GM21367 (cell line): ENCODE data around the gene NTM.

ENCODE experiments used
- ATAC-seq: cut with Tn5 transposase; IDR thresholded peaks from one replicate; pipeline ENCODE4 v1.9.1; 2021; ENCODE audit not compliant: unreplicated experiment

The NTM gene

DNA sequence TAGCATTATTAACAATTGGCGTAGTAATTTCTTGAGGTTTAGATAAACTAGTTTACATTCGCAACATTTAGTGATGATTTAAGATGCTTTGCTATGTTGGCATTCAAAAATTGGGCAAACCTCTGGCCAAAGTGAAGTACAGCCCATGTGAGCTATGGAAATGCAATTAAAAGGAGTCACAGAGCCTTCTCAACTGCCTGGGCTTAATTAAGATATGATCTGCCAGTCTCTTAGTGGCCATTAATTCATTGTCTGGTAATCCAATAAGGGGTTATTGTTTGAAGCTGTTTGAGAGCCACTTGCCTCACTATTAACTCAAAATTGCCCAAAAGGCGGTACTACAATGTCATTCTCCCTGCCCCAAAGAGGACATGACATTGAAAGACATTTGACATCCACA lies 608.9 kb downstream of the NTM start:
- ATAC-seq, result no peak

DNA sequence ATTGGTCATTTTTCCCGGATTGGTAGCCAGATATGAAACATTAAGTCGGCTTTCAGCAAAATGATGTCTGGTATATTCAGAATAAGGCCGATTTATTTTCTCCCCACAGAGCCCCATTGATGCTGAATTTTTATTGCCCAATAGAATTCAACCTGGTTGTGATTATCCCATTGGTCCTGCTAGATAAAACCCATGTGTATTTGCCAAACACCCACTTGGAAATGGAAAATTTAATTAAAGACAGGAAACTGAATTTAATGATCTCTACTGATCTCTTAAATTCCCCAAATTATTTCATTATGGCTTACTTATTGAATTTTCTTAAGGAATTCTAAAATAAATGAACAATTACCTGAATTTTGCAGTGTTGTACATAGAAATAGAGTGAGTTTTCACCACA lies 609.8 kb downstream of the NTM start:
- ATAC-seq, result no peak

DNA sequence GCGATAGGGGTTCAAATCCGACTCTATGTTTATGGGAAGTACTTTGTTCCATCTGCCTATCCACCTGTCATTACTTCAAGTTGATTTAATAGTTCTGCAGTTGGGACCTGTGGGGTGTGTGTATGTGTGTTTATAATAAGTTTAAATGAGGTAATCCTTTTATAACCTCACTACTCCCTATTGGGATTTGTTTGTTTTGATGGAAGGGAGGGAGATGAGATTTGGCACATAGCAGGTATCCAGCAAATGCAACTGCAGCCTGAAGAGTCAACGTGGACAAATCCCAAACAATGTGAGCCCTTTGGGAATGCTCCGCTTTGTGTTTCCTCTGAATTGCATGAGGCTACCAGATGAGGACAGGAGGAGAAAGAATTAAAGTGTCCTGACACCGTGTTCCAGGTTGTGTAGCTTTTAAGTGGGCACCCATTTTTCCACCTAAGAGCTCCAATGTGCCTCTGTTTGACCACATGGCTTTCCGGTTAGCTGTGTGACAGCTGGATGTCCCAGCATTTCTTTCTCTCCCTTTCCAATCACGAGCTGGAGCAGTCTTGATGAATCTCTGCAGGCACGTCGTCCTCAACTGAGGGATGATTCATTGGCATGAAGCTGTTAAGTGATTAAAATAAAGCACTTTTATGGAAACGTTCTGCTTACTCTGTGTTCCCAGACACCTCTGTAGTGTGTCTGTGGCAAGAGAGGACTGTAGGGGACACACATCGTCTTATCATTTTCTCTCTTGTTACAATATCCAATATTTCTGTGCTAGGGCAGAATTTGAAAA lies 610.7 kb downstream of the NTM start:
- no peak for ATAC-seq

DNA sequence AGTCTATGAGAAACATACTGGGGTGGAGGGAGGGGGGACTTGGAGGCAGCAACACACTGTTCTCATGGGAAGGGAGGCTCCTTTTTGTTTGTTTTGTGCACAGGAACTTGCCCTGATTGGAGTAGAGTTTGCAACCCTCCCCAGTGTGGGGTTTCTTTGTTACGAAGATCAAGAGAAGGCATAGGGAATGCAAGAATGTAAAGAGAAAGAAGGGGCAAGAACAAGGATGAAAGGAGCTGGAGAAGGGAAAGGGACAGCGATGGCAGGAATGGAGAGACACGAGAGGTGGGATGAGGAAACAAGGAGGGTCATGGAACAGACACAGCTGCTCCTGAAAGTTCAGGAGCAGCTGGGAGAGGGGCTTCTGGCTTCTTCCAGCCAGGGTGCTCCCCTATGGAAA lies 611.7 kb downstream of the NTM start:
- ATAC-seq, result no peak

DNA sequence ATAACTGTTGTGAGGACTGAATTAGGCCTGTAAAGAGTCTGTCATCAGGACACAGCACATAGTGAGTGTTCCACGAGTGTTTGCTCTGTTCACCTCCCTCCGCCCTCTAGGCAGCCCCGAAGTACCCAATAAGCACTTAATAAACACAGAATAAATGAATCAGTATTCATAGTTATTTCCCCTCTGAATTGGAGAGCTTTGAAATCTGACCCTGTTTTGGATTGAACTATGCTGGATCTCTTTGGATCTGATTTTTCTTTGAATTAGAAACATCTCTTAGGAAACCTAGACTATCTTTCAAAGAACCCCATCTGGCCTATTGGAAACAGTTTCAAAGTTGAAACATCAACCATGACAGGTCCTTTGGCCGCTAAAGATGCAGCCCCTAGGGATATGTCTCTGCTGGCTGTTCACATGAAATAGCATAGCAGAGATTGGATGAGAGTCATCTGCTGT lies 615.5 kb downstream of the NTM start:
- ATAC-seq, result no peak

DNA sequence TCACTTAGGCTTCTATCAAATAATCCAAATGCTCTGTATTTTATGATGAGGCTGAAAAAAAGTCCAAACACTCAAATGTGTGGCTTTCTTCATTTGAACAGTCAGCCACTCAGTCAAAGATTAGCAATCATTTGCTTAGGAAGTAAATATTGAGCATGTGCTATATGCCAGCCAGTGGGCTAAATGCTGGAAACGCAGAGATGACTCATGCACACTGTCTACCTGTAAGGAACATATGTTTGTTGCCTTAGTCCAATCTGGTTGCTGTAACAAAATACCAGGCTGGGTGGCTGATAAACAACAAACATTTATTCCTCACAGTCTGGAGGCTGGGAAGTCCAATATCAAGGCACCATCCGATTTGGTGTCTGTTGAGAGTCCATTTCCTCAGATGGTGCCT lies 617.3 kb downstream of the NTM start:
- ATAC-seq, result no peak

DNA sequence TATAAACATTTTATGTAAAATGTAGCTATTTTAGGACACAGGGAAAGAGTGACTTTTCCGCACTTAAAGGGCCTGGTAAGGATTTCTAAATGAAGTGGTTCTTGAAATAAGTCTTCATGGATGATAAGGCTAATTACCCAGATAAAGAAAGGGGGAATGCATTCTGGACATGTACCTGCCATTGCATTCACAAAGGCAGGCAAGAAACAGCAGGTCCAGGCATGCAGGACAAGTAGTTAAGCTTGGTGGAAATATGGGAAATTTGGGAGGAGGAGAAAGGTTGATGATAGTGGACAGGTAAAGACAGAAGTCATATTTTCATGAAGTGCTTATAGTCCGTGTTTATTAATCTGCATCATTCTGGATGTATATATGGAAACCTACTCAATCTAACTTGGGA lies 621.2 kb downstream of the NTM start:
- no peak for ATAC-seq

DNA sequence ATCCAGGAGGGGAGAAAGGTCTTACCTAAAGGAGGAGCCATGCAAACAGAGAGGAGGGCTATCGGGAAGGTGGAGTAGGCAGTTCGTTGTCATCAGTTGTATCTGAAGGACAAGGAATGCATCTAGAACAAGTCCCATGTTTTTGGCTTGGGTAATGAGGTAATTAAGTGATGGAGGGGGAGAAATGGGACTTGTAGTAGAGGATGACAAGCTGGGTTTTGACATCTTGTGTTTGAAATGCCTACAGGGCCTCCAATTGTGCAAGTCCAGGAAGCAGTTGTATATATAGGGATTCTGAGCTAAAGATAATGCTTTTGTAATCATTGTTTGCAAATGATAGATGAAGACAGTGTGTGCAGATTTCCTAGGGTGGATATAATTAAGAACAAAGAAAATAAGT lies 622.8 kb downstream of the NTM start:
- ATAC-seq, result no peak

DNA sequence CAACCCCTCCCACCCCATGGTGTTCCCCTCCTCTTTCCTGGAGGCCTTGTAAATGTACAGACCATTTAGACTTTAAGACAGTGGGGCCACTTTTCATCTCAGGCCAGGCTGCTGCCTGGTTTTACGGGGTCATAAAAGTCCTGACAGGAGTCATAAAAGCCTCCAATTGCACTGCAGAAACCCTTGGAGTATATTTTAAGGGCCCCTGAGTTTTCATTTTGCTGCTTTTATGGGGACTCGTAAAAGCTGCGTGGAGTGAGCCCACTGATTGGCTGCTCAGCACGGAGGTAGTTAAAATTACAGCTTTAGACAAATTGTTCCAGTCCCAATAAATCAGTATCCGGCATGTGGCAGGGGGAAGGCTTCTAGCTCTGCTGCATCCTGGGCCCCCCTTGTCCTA lies 627.6 kb downstream of the NTM start:
- ATAC-seq, result no peak

DNA sequence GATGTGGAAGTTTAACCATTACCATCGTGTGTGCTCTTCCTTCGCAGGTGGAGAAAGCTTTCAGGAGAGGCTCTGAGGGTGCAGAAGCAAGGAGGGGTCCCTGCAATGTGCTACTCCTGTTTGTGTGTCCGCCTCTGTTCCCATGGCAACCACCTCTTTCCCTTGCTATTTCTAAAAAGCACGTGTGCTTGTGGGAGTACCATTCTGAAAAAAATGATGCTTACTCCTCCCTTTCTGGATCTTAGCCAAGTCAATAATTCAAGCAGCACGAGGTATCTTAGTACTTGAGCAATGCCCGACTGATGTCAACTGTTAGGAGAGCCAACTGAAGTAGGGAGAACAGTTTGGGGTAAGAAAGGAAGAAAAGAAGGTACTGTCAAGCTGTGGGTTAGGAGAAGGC lies 628.7 kb downstream of the NTM start:
- no peak for ATAC-seq

DNA sequence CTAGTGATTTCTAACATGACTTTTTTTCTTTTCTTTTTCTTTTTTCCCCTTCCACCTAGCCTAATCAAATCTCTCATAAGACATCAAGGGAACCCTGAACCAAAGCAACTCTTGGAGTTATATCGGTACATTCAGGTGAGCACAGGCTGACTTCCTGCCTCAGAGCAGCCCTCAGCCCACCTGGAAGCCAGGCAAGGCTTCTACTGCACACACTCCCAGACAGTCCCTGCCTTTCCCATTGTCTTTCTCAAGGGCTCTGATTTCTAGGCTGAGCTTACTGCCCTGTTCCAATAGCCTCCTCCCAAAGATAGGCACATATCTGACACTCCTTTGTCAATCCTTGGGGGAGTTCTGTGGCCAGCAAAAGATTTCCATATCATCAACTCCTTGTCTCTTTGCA lies 629.5 kb downstream of the NTM start:
- no peak for ATAC-seq

DNA sequence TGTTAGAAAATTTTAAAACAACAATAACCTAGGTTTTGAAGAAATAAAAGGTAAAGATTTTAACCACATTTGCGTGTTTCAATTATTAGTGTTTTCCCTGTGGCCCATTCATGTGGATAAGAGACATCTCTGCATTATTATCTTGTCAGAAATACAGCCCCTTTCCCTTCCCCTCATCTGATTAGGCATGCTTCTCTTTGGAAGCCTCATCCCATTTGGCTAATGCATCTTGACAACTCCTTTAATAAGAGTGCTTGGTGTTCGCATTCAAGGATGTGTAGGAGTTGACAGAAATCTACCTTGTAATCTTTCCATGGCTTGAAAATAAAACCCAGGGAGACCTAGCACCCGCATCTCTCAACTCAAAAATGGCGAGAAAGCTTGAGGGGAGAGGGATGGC lies 635.5 kb downstream of the NTM start:
- no peak for ATAC-seq

DNA sequence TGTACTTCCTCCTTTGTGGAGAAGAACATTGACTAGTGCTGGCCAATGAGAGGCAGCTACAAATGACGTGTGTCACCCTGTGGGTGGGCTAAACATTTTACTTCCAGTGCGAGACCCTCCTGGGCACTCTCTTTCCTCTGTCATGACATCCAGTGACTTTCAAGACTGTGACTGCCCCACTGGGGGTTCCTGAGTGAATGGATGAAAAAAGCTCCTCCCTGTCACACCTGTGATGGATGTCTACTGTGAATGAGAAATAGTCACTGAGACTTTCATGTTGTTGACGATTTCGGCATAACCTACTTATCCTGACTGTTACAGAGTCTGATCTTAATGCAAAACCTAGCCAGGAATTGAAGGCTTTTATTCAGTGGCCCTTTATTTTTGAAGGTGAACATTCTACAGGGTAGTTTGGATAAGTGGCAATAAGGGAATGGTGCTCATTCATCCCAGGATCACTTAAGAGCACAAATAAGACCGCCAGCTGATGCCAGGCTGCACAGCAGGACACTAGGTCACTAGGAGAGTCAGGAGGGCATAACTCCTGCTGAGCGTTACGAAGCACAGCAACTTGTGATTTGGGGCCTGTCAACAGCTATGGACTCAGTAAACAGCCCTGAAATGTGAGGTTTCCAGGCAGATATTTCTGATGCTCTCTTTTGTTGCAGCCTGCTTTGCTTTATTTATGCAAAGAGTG lies 636.6 kb downstream of the NTM start:
- no peak for ATAC-seq

DNA sequence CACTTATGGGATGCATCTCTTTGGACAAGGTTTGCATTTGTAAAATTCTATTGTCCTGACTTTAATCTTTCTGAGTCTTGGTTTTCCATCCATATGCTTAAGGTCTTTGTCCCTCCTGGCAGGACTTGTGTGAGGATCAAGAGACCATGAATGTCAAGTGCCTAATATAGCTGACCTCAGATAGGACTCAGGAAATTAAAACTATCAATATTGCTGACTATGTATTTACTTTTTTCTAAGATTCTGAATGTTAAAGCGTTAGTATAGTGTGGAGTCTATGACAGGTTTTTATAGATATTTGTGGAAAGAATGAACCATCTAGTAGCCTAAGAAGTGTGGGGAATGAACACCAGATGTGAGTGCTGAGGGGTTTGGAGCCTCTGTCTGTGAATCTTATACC lies 637.8 kb downstream of the NTM start:
- ATAC-seq, result no peak

DNA sequence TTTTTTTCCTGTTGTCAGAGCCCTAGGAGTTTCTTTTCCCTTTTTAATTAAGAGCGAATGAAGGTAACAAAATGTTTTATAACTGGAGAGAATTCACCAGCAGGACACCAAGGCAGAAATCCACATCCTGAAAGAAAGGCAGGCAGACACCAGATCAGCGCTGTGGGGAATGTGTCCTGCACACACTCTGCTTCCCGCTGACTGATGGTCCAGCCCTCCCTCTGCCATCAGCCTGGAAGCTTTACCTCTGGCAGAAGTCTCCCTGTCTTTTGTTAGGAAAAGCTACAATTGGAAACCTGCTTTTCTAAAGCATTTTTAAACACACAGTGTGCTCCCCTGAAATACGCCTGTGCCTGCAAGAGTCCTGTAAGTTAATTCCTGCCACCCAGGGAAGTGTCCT lies 638.5 kb downstream of the NTM start:
- ATAC-seq, result no peak

DNA sequence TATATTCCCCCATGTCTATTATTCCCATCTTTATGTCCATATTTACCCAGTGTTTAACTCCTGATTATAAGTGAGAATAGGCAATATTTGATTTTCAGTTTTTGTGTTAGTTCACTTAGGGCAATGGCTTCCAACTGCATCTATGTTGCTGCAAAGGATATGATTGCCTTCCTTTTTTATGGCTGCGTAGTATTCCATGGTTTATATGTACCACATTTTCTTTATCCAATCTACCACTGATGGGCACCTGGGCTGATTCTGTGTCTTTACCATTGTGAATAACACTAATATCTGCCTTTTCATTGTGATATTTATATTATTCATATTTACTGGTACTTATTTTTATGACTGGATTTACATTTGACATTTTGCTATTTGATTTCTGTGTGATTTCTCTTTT lies 649.6 kb downstream of the NTM start:
- no peak for ATAC-seq

DNA sequence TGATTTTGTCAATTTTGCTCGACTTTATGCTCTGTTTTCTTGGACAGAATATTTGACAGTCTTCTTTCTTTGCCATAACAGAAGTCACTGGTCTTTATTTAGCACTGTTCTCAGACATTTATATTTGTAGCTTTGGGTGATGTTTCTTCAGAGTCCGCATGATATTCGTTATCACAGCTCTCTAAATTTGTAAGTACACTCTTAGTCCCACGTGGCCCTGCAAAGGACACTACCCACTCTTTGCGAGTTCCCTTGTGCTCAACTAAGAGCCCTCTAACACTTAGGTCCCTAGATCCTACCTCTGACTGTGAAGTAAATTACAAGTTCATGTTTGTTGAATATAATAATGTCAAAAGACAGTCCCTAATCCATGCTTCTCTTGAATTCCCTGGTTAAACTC lies 651.9 kb downstream of the NTM start:
- no peak for ATAC-seq

DNA sequence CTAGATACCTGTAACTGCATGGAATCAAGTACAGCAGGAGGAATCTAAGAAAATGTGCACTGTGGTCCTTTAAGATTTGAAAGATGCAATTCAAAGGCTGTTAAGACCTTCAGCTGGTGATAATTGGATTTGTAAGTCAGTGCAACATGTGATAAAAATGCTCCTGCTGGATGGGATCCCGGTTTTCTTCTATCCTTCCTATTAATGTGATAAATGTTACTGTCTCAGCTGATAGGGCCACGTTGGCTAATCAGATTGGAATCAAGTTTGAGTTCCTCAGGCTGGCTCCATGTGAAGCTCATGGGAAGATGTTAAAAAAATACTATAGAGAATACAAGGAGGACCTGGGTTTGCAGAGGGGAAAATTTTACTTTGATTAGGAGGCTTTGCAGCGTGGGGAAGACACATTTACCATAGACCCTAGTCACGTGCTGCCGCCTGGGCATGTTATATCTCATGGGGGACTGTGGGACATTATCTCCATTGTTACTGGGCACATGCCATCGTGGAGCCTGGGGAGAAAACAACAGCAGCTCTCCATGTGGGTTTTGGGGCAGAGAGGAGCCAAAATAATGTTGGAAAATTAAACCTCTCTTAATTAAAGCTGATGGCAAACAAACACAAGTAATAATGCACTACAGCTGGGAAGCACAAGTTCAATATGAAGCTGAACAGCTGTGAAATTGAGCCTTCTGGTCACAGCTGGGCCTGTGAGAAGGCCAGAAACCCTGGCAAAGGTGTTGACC lies 652.5 kb downstream of the NTM start:
- ATAC-seq, result no peak

DNA sequence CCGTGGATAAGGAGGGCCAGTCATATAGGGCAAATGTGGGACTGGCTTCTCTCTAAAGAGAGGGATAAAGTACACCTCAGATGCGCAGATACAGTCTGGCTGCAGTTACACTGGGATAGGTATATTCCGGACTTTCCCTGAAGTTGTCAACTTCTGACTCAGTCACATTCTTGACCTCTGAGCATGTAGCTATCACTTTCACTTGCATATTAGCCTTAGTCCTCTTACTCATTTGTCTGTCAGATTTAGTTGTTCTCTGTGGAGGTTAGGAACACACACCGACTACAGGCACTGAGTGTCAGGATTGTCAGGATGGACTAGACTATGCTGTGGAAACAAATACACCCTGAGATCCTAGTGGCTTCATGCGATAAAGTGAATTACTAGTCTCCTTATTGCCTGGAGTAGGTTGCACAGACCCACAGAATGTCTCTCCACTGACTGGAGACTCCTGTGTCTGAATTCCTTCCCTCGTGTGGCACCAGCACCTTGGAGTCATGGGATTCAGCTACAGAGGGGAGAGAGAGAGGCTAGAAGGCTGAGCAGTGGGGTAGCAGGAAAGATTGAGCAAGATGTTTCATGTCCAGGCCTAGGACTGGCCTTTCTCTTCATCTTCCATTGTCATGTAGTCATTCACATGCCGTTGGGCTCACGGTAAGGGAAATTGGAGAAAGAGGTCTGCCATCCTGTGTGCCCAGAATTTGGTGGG lies 654.3 kb downstream of the NTM start:
- ATAC-seq, result no peak

DNA sequence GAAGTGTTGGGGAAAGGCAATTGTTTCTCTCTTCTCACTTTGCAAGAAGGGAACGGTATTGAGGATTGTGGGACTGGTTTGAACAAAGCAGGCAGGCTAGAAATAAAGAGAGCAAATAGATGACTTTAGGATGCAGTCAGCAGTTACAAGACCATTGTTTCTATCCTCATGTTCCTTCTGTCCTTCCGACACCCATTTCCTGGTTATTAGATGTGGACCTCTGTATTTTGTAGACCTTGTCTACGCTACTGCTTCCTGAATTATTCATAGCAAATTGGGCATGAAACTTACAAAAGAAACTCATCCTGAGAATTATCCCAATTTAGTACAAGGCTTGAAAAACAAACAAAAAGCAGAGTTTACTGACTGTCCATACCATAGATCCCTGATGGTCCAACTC lies 656.3 kb downstream of the NTM start:
- ATAC-seq, result no peak
